ENCODE measurements around the gene PIM1. TPM values are rescaled to one million over a fixed set of nuclear protein-coding genes. Genes with fewer than 3 reads are reported as not detected.

PIM1 gene
- total and polyA plus RNA-seq, 9 of the 15 experiments (the other 6 are each of a cell fraction or from before 2014, with no cell fraction given), result 19.0 to 789 (median 212) TPM

- no peak for TF ChIP-seq SRSF7 (optimal IDR thresholded peaks at IDR 0.05; ENCODE audit: low read depth, low read length)
- peak; percentile 43; the same call in 1 of the 2 replicates for TF ChIP-seq ZFX (CRISPR knock-in tag; IDR thresholded peaks at IDR 0.05)
- no peak for TF ChIP-seq E2F4 (CRISPR knock-in tag; IDR thresholded peaks at IDR 0.05; ENCODE audit: low read depth)
- no peak for TF ChIP-seq IRF1 (CRISPR knock-in tag; IDR thresholded peaks at IDR 0.05; ENCODE audit: borderline replicate concordance)
- TF ChIP-seq ATF7 (IDR thresholded peaks at IDR 0.05), result peak; percentile 57; the same call in 1 of the 2 replicates
- TF ChIP-seq, protein P1, sequence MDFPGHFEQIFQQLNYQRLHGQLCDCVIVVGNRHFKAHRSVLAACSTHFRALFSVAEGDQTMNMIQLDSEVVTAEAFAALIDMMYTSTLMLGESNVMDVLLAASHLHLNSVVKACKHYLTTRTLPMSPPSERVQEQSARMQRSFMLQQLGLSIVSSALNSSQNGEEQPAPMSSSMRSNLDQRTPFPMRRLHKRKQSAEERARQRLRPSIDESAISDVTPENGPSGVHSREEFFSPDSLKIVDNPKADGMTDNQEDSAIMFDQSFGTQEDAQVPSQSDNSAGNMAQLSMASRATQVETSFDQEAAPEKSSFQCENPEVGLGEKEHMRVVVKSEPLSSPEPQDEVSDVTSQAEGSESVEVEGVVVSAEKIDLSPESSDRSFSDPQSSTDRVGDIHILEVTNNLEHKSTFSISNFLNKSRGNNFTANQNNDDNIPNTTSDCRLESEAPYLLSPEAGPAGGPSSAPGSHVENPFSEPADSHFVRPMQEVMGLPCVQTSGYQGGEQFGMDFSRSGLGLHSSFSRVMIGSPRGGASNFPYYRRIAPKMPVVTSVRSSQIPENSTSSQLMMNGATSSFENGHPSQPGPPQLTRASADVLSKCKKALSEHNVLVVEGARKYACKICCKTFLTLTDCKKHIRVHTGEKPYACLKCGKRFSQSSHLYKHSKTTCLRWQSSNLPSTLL (IDR thresholded peaks at IDR 0.05), result no peak
- TF ChIP-seq, protein P2, sequence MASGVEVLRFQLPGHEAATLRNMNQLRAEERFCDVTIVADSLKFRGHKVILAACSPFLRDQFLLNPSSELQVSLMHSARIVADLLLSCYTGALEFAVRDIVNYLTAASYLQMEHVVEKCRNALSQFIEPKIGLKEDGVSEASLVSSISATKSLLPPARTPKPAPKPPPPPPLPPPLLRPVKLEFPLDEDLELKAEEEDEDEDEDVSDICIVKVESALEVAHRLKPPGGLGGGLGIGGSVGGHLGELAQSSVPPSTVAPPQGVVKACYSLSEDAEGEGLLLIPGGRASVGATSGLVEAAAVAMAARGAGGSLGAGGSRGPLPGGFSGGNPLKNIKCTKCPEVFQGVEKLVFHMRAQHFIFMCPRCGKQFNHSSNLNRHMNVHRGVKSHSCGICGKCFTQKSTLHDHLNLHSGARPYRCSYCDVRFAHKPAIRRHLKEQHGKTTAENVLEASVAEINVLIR (CRISPR knock-in tag; IDR thresholded peaks at IDR 0.05), result peak; percentile 13; the same call in 1 of the 2 replicates
- no peak; a peak in 1 of 3 replicates for TF ChIP-seq CBX3 (IDR thresholded peaks at IDR 0.05; ENCODE audit: borderline replicate concordance in 1 of 2, low read length in 2 of 2)
- TF ChIP-seq ZNF253 (CRISPR knock-in tag; conservative IDR thresholded peaks at IDR 0.05), result no peak
- no peak for TF ChIP-seq CHD4 (IDR thresholded peaks at IDR 0.05; ENCODE audit: insufficient read depth, insufficient replicate concordance, low read depth, low read length, poor library complexity, severe bottlenecking)
- no peak for TF ChIP-seq ID3 (CRISPR knock-in tag; IDR thresholded peaks at IDR 0.05)
- peak; percentile 98 for TF ChIP-seq ID3 (tag; IDR thresholded peaks at IDR 0.05)
- TF ChIP-seq CHD1 (IDR thresholded peaks at IDR 0.05; ENCODE audit: low read length), result no peak
- TF ChIP-seq MTF1 (CRISPR knock-in tag; IDR thresholded peaks at IDR 0.05; ENCODE audit: borderline replicate concordance), result no peak
- TF ChIP-seq NRF1 (conservative IDR thresholded peaks at IDR 0.05 in 1 of 2, IDR thresholded peaks at IDR 0.05 in 1 of 2), result peak in 1 of 2 experiments; percentile 28; a peak in 1 of 4 replicates
- TF ChIP-seq RBM15 (IDR thresholded peaks at IDR 0.05; ENCODE audit: insufficient read depth, low read length), result no peak
- TF ChIP-seq EHMT2 (IDR thresholded peaks at IDR 0.05), result 0 out of 2 replicates have a peak, but pooled peaks have one; percentile 18
- TF ChIP-seq ZNF584 (CRISPR knock-in tag; IDR thresholded peaks at IDR 0.05; ENCODE audit: low read depth), result peak; percentile 93
- TF ChIP-seq SMARCA5 (IDR thresholded peaks at IDR 0.05), result 0 out of 2 replicates have a peak, but pooled peaks have one; percentile 24
- TF ChIP-seq, protein P3, sequence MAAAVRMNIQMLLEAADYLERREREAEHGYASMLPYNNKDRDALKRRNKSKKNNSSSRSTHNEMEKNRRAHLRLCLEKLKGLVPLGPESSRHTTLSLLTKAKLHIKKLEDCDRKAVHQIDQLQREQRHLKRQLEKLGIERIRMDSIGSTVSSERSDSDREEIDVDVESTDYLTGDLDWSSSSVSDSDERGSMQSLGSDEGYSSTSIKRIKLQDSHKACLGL (CRISPR knock-in tag; IDR thresholded peaks at IDR 0.05; ENCODE audit: borderline replicate concordance, poor library complexity, severe bottlenecking), result no peak
Observed at GRCh38 chr6:37182736-37183590, 13.0 kb downstream of the PIM1 start (continued).
